GM21367 (cell line): ENCODE data around the gene HCST.
A peak's percentile ranks its signal among the peaks of the same experiment; 100 is the strongest.
"Not testable (repeated sequence)": the region's sequence is repeated elsewhere in the genome, so short reads cannot be mapped to it uniquely, and the experiment has no call there.

Experiments
- ATAC-seq: cut with Tn5 transposase; IDR thresholded peaks from one replicate; pipeline ENCODE4 v1.9.1; 2021; ENCODE audit not compliant: unreplicated experiment

HCST gene

GRCh38 chr19:35879068-35879467 lies 23.3 kb upstream of the HCST start:
- no peak for ATAC-seq

DNA sequence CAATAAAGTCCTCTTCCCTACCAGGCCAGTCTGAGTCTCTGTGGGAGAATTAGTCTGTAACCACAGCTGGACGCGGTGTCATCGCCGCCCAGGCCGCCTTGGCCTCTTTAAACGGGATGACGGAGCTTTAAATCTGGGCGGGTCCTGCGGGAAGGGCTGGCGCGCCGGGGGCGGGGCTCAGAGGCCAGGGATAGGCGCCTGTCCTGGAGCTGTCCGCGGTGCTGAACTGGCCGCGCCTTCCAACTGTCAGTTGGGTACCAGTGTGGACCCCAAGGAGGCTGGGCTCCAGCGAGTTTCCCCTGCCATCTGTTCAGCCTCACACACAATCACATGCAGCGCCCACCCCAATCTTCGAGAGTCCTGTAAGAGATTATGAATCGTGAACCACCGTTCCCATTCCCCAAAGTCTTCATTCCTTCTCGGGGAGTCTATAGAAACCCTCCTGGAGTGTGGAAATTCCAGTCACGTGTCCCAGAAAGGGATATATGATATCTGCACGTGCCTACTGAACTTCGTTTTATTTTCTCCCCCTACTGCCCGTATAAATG lies 22.5 kb upstream of the HCST start:
- no peak for ATAC-seq

DNA sequence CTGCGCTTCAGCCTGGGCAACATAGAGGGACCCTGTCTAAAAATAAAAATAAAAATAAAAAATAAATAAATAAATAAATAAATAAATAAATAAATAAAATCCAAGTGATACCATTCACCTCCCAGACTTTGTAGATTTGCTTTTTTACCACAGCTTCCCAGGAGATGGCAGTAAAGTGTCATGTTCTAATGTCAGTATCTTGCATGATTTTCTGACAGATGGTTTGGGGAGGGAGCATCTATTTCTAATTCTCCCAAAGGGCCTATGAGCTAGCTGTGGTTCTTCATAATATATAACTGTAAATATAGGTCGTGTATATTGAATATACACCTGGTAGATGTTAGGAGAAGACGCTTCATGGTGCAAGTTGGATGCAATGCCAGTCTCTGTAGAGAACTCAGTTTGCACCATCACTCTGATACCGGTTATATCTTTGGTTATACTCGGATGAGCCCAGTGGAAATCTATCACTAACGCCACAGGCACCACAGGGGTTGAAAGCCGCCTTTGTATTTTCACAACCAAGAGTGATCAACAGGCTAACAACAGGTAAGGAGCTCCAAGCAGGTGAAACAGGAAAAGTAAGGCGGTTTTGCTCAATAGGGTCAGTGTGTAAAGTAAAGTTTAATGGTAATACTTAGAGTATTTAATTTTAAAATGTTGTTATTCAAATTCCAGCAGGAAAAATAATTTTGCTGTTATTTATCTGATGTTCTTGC lies 20.1 kb upstream of the HCST start:
- no peak for ATAC-seq

DNA sequence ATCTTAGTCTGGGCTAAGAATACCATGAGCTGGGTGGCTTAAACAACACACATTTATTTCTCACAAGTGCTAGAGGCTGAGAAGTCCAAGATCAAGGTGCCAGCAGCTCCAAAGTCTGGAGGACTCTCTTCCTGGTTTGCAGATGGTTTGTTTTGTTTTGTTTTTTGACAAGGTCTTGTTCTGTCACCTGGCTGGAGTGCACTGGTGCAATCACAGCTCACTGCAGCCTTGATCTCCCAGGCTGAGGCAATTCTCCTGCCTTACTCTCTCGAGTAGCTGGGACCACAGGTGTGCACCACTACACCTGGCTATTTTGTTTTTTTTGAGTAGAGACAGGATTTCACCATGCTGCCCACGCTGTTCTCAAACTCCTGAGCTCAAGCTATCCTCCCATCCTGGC lies 18.4 kb upstream of the HCST start:
- ATAC-seq, result no peak

DNA sequence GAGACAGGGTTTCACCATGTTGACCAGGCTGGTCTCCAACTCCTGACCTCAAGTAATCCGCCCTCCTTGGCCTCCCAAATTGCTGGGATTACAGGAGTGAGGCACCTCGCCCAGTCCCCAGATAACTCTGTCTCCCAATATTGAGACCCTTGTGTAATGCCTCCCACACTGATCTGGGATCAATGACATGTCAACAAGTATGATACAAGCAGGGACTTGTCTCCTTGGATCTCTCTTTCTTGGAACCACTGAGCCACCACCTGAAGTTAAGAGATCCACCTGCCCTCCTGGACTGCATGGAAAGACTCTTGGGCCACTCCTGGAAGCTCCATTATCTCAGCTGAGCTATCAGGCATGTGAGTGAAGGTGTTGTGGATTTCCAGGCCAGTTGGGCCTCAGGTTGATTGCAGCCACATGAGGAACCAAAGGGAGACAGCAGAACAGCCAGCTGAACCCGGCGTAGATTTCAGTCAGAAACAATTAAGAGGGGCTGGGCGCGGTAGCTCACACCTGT lies 17.0 kb upstream of the HCST start:
- ATAC-seq, result no peak

- no peak for ATAC-seq
Measured at GRCh38 chr19:35885904-35886303, 16.4 kb upstream of the HCST start.

GRCh38 chr19:35887197-35887596 lies 15.1 kb upstream of the HCST start:
- no peak for ATAC-seq

DNA sequence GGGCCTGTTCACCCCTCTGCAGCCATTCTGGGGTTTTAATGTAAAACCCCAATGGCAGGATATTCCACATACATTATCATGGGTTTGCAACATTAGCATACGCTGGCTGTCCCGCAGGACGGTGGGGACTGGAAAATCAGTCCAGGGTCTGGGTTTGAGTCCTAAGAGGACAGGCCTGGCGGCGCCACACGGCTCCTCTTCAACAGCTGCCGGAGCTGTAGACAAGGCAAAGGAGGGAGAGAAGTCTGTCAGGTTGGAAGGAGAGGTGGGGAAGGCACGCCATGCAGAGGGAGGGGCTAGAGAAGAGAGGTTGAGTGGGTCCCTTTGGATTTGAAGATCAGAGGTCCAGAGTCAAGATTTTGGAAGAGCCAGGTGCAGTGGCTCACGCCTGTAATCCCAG lies 13.9 kb upstream of the HCST start:
- no peak for ATAC-seq

DNA sequence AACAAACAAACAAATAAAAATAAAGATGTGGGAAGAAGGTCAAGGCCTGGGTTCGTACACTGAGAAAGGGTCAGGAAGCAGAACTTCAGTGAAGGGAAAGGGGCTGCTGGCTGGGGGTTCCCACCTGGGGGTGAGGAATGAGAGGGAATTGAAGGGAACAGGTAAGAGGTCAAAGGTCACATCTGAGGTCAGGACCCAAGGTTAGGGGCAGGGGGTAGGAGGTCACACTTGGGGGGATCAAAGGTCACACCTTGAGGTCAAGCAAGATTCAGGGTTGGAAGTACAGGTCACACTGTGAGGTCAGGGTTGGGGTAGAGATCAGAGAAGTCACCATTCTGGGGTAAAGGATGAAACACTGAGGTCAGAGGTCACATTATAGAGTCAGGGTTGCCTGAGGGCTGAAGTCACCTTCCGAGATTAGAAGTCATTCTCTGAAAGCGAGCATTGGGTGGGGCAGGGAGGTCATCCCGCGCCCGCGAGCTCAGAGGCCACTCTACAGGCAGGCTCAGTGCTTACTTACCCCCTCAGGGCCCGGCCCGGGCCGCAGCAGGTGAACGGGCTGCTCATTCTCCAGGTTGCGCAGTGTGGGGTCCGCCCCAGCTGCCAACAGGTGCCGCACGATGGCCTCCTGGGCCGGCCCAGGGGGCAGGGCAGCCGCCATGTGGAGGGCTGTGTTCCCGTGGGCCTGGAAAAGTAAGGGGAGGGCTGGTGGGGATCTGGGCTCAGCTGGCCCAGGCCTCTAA lies 12.8 kb upstream of the HCST start:
- ATAC-seq, result no peak

GRCh38 chr19:35890113-35890650 lies 12.1 kb upstream of the HCST start:
- ATAC-seq, result no peak

DNA sequence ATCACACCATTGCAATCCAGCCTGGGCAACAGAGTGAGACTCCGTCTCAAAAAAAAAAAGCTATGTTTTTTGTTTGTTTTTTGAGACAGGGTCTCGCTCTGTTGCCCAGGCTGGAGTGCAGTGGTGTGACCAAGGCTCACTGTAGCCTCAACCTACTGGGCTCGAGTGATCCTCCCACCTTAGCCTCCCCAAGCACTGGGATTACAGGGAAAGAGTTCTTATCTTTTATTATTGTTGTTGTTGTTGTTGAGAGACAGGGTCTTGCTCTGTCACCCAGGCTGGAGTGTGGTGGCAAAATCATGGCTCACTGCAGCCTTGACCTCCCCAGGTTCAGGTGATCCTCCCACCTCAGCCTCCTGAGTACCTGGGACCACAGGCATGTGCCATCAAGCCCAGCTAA lies 10.5 kb upstream of the HCST start:
- ATAC-seq, result not testable (repeated sequence)

- ATAC-seq, result no peak
Measured at GRCh38 chr19:35894342-35894741, 8.0 kb upstream of the HCST start.

GRCh38 chr19:35895911-35896642 lies 6.3 kb upstream of the HCST start:
- ATAC-seq, result no peak

GRCh38 chr19:35896643-35897040 lies 5.7 kb upstream of the HCST start:
- no peak for ATAC-seq

GRCh38 chr19:35897706-35898451 lies 4.5 kb upstream of the HCST start:
- no peak for ATAC-seq

- no peak for ATAC-seq
Measured at GRCh38 chr19:35898499-35898809, 3.9 kb upstream of the HCST start.

DNA sequence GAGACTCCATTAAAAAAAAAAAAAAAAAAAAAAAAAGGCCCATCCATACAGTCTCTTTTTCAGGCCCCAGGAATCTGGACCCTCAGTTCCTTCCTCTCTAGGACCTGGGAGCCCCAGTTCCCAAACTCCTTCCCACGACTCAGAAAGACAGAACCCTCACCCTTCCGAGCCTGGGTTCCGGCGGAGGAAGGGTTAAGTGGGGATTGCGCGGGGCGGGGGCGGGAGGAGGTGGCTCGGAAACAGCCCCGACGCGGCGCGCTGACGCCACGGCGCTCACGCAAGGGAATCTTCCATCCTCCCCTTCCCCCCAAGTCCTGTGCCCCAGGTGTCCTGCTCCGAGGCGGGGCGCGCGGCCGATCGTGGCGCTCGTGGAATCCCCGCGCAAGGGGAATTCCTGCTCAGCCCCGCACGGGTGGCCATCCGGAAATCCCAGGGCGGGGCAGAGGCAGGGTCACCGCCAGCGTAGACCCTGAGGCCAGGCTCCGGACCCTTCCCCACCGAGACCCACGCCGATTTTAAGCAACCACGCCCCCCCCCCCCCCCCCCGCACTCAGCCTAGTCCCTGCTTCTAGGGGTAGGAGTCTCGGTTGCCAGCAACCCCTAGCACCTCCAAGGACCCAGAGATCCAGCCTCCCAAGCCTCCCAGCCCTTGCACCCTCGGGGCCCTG lies 2.6 kb upstream of the HCST start:
- peak; percentile 27 for ATAC-seq

GRCh38 chr19:35901055-35901644 lies 1.2 kb upstream of the HCST start:
- no peak for ATAC-seq

- ATAC-seq, result no peak
Measured at GRCh38 chr19:35902870-35903475, 644 bp downstream of the HCST start.
